Stimulated activated CD4-positive, alpha-beta T cell treated with anti-CD3 and anti-CD28 coated beads, TNF-alpha, amount 100 ng/mL, for 4 hours (primary cell): ENCODE data around the gene RAPGEF5.

Experiments used
- DNase-seq, 3 experiments: peaks; one replicate each; pipeline ENCODE4 v3.0.0-alpha.2; 2020; ENCODE audit warnings: low read depth in 3 of 3

The RAPGEF5 gene

GRCh38 chr7:22262538-22262937, 94.4 kb downstream of the RAPGEF5 start:
- no peak for DNase-seq

- no peak for DNase-seq
Observed at GRCh38 chr7:22256541-22257096, 100.3 kb downstream of the RAPGEF5 start.

GRCh38 chr7:22255834-22256233, 101.1 kb downstream of the RAPGEF5 start:
- DNase-seq, result no peak

GRCh38 chr7:22255342-22255741, 101.6 kb downstream of the RAPGEF5 start:
- no peak for DNase-seq

- DNase-seq, result no peak
Observed at GRCh38 chr7:22252936-22253536, 103.9 kb downstream of the RAPGEF5 start.

GRCh38 chr7:22252016-22252415, 104.9 kb downstream of the RAPGEF5 start:
- no peak for DNase-seq

GRCh38 chr7:22251281-22251680, 105.7 kb downstream of the RAPGEF5 start:
- DNase-seq, result no peak

GRCh38 chr7:22250390-22250789, 106.6 kb downstream of the RAPGEF5 start:
- no peak for DNase-seq

- DNase-seq, result no peak
Observed at GRCh38 chr7:22248111-22248809, 108.7 kb downstream of the RAPGEF5 start.

GRCh38 chr7:22241805-22242390, 115.1 kb downstream of the RAPGEF5 start:
- DNase-seq, result no peak

GRCh38 chr7:22240904-22241571, 115.9 kb downstream of the RAPGEF5 start:
- DNase-seq, result no peak

- no peak for DNase-seq
Observed at GRCh38 chr7:22238354-22239311, 118.3 kb downstream of the RAPGEF5 start.

GRCh38 chr7:22235134-22235533, 121.8 kb downstream of the RAPGEF5 start:
- no peak for DNase-seq

GRCh38 chr7:22234227-22234626, 122.7 kb downstream of the RAPGEF5 start:
- no peak for DNase-seq

- DNase-seq, result no peak
Observed at GRCh38 chr7:22231806-22232205, 125.1 kb downstream of the RAPGEF5 start.

GRCh38 chr7:22231141-22231540, 125.8 kb downstream of the RAPGEF5 start:
- no peak for DNase-seq

GRCh38 chr7:22230238-22230637, 126.7 kb downstream of the RAPGEF5 start:
- DNase-seq, result no peak

GRCh38 chr7:22229148-22229547, 127.8 kb downstream of the RAPGEF5 start:
- DNase-seq, result no peak

- no peak for DNase-seq
Observed at GRCh38 chr7:22223807-22224206, 133.1 kb downstream of the RAPGEF5 start.

GRCh38 chr7:22220941-22221340, 136.0 kb downstream of the RAPGEF5 start:
- DNase-seq, result no peak
